NB4 (cell line): ENCODE measurements around the gene TEX19.

ENCODE experiments used
- DNase-seq: peaks from one replicate; pipeline ENCODE4 v3.0.0; 2010; ENCODE audit warnings: low read depth
- H3K4me3 ChIP-seq: one replicate; pipeline ENCODE4 v1.5.1; 2011; ENCODE audit warnings: mild to moderate bottlenecking, low read depth, low read length, moderate library complexity
- CTCF ChIP-seq: IDR thresholded peaks from one replicate; pipeline ENCODE4 v1.5.1; 2012; ENCODE audit warnings: low read depth, low read length
- MAX ChIP-seq: IDR thresholded peaks from 2 replicates; pipeline ENCODE4 v1.6.1; 2011; ENCODE audit warnings: low read depth, low read length
- MYC ChIP-seq: IDR thresholded peaks from 2 replicates; pipeline ENCODE4 v1.6.1; 2011; ENCODE audit warnings: low read depth, low read length
- POLR2A ChIP-seq: IDR thresholded peaks from 2 replicates; pipeline ENCODE4 v1.6.1; 2011; ENCODE audit warnings: mild to moderate bottlenecking; ENCODE audit not compliant: insufficient read length; ENCODE audit errors: extremely low read depth

The TEX19 gene

DNA sequence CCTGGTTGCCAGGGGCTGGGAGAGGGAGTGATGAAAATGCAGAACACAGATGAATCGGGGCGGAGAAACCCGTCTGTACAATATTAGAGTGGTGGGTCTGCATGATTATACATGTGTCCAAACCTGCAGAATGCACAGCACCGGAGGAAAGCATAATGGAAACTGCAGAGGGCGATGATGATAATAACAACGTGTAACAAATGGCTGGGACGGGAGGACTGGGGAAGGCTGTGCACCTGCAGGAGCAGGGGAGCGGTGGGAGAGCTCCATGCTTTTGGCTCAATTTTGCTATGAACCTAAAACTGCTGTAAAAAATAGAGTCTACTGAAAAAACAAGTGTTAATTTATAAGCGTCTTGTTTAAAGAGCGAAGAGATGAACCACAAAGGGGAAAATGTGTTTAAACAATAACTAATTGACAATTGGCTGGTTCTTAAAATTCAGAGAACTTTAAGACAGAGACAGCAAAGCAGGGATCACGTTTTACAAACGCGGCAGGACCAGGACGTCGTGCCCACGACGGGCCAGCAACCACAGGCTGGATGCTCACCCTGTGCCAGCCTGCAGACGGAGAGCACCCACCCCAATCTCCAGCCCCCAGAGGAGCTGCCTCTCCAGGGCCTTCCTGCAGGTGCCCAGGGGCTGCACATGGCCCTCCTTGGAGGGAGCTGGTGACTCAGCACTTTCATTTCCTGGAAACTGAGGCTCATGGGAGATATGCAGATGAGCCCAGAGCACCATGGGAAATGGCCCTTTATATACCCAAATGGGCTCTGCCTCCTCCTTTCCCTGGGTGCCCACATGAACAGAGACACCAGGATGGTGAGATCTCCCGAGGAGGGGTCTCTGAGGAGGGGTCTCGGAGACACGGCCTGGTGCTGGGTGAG, at the start of gene TEX19:
Gene TEX19, plus strand, starts transcription at position 783 of the 886 bp plus-strand sequence. CDS start 2,904 bp downstream, outside the sequence.
- TF ChIP-seq MAX (peak; percentile 79), POLR2A (no peak), CTCF (no peak), MYC (peak; percentile 82)
- DNase-seq, result peak; percentile 73
- H3K4me3 ChIP-seq, result no peak within 1 kb of the TSS

DNA sequence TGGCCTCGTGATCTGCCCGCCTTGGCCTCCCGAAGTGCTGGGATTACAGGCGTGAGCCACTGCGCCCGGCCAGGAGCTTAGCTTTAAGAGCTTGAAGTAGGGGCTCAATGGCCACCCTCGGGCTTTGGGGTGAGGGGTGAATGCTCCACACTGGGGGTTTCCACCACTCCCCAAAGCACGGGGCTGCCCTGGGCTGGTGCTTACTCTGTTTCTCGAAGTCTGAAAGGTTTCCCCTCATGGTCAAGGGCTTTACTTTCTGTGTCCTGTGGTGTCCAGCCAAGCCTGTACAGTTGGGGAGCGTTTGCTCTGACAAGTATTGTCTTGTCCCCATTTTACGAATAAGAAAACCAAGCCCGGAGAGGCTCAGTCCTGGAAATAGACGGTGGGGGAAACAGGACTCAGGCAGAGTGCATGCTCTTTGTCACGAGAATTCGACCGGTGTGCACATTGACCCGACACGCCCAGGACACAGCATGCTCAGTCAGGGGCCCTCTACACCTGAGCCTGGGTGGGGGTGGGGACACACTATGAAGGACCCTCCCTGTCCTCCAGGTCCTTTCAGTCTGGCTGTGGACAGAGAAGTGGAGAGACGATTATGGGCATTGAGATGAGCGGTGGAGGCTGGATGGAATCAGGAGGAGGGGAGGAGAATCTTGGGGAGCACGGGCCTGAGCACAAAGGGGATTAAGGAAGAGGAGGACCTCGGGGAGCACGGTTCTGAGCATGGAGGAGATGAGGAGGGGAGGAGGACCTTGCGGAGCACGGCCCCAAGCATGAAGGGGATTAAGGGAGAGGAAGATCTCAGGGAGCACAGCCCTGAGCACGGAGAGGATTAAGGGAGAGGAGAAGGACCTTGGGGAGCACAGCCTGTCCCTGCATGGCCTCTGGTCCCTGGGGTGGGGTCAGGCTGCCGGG, 49.1 kb upstream of the TEX19 start:
- no peak for DNase-seq
- no peak for TF ChIP-seq MAX
- TF ChIP-seq POLR2A, result no peak
- TF ChIP-seq CTCF, result no peak
- TF ChIP-seq MYC, result no peak
- H3K4me3 ChIP-seq, result no peak overlapping the region

DNA sequence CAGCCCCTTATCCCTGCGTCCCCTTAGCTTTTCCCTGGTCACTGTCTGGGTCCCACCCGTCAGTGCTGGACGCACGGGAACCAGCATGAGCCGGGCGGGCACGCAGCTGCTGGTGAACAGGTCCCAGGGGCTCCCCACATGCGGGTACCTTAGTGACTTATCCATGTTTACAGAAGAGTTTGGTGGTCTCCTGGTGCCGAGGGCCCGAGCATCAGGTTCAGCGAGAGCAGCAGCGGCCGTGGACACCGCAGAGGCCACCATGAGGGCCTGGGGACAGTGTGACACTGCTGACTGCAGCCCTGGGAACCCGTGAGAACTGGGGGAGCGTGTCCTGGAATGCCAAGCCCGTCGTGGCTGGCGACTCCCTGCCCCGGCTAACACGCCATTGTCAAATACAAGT, 48.2 kb upstream of the TEX19 start:
- no peak for DNase-seq
- H3K4me3 ChIP-seq, result no peak overlapping the region
- no peak for TF ChIP-seq MAX
- no peak for TF ChIP-seq POLR2A
- TF ChIP-seq MYC, result no peak
- TF ChIP-seq CTCF, result no peak

GRCh38 chr17:82311971-82312370, 47.1 kb upstream of the TEX19 start:
- no peak for DNase-seq
- TF ChIP-seq MAX, result no peak
- no peak for TF ChIP-seq MYC
- TF ChIP-seq POLR2A, result no peak
- no peak for TF ChIP-seq CTCF
- H3K4me3 ChIP-seq, result no peak overlapping the region

- H3K4me3 ChIP-seq, result no peak overlapping the region
- DNase-seq, result no peak
- TF ChIP-seq CTCF (no peak), MAX (no peak), POLR2A (no peak), MYC (no peak)
Observed at GRCh38 chr17:82313195-82314011, 45.6 kb upstream of the TEX19 start.
